IMR-90 (cell line): Measurements from ENCODE around the gene WNK1. TPM values are rescaled to one million over a fixed set of nuclear protein-coding genes. Genes with fewer than 3 reads are reported as not detected.

Source experiments
- ATAC-seq: fragments of 200-7000 bp; cut with Tn5 transposase; 2 replicates; pipeline ENCODE4 v1.9.1; 2020; ENCODE audit warnings: low read depth, mild to moderate bottlenecking, moderate library complexity
- BruUV-seq: library from RNA; stranded (reverse); fragments of 400-500 nt; replicated peaks from 2 replicates; lab custom pipeline; 2021; lab: Mats Ljungman, UMichigan
- CTCF ChIA-PET: fragments of 300-600 bp; formaldehyde crosslinking; extraction: SDS; loops from one replicate; lab custom pipeline; 2021; ENCODE audit warnings: antibody characterized with exemption; lab: Yijun Ruan, JAX
- POLR2A ChIA-PET: fragments of 300-600 bp; sonication (Branson Sonifier 250); formaldehyde crosslinking; loops from one replicate; lab custom pipeline; 2022; ENCODE audit warnings: antibody characterized with exemption; ENCODE audit not compliant: unreplicated experiment; lab: Charles Lee
- DNase-seq: peaks from one replicate; pipeline ENCODE4 v3.0.0; 2013
- H2AFZ ChIP-seq: replicated peaks from 2 replicates; pipeline ENCODE3; 2013; ENCODE audit warnings: low read length, mild to moderate bottlenecking; ENCODE audit not compliant: poor library complexity
- H2AK5ac ChIP-seq: 2 replicates; pipeline ENCODE4 v1.6.1; 2013; ENCODE audit warnings: low read depth, low read length, inconsistent platforms
- H2AK9ac ChIP-seq: replicated peaks from 2 replicates; pipeline ENCODE3; 2013; ENCODE audit warnings: mild to moderate bottlenecking, low read depth, low read length, moderate library complexity; ENCODE audit not compliant: poor library complexity
- H2BK120ac ChIP-seq: 2 replicates; pipeline ENCODE4 v1.6.1; 2013; ENCODE audit warnings: low read depth, low read length, inconsistent platforms
- H2BK15ac ChIP-seq: 3 replicates; pipeline ENCODE4 v1.6.1; 2013; ENCODE audit warnings: low read depth, low read length, inconsistent platforms
- H2BK20ac ChIP-seq: 2 replicates; pipeline ENCODE4 v1.6.1; 2013; ENCODE audit warnings: low read depth, mild to moderate bottlenecking, inconsistent platforms, low read length, moderate library complexity
- H2BK5ac ChIP-seq: 2 replicates; pipeline ENCODE4 v1.6.1; 2013; ENCODE audit warnings: mild to moderate bottlenecking, low read depth, low read length, inconsistent platforms; ENCODE audit not compliant: poor library complexity, severe bottlenecking
- H3K14ac ChIP-seq: replicated peaks from 2 replicates; pipeline ENCODE4 v1.6.1; 2013; ENCODE audit warnings: low read depth, low read length, inconsistent platforms
- H3K18ac ChIP-seq: 2 replicates; pipeline ENCODE4 v1.6.1; 2013; ENCODE audit warnings: low read depth, low read length, control low read depth
- H3K23ac ChIP-seq: 2 replicates; pipeline ENCODE4 v1.6.1; 2013; ENCODE audit warnings: low read depth, low read length, inconsistent platforms
- H3K27ac ChIP-seq: 2 replicates; pipeline ENCODE4 v1.5.1; 2013; ENCODE audit warnings: mild to moderate bottlenecking, control low read depth, low read length; ENCODE audit not compliant: insufficient read depth
- H3K27me3 ChIP-seq: 2 replicates; pipeline ENCODE4 v1.6.1; 2013; ENCODE audit warnings: low read length; ENCODE audit not compliant: control insufficient read depth, insufficient read depth
- H3K36me3 ChIP-seq: 2 replicates; pipeline ENCODE4 v1.6.1; 2013; ENCODE audit warnings: low read length, mixed read lengths; ENCODE audit not compliant: control insufficient read depth, insufficient read depth
- H3K4ac ChIP-seq: 2 replicates; pipeline ENCODE4 v1.6.1; 2013; ENCODE audit warnings: low read depth, low read length, inconsistent platforms
- H3K4me1 ChIP-seq: 2 replicates; pipeline ENCODE4 v1.6.1; 2013; ENCODE audit warnings: low read length, mixed read lengths; ENCODE audit not compliant: control insufficient read depth, insufficient read depth
- H3K4me2 ChIP-seq: 2 replicates; pipeline ENCODE4 v1.6.1; 2013; ENCODE audit warnings: low read depth, mild to moderate bottlenecking, control low read depth, low read length, moderate library complexity
- H3K4me3 ChIP-seq: 2 replicates; pipeline ENCODE4 v1.5.1; 2013; ENCODE audit warnings: low read depth, mild to moderate bottlenecking, control low read depth, low read length, moderate library complexity; ENCODE audit not compliant: insufficient read depth
- H3K56ac ChIP-seq: 2 replicates; pipeline ENCODE4 v1.6.1; 2013; ENCODE audit warnings: low read length, inconsistent platforms; ENCODE audit not compliant: insufficient read depth; ENCODE audit errors: extremely low read depth
- H3K79me1 ChIP-seq, 2 experiments: 2 replicates each; pipeline ENCODE4 v1.6.1; 2013; ENCODE audit warnings: low read length in 2 of 2, inconsistent platforms in 1 of 2, low read depth in 1 of 2
- H3K9ac ChIP-seq: 2 replicates; pipeline ENCODE4 v1.6.1; 2013; ENCODE audit warnings: low read depth, low read length, control low read depth
- H3K9me1 ChIP-seq: 2 replicates; pipeline ENCODE4 v1.6.1; 2013; ENCODE audit warnings: low read length, inconsistent platforms; ENCODE audit not compliant: insufficient read depth
- H3K9me3 ChIP-seq: 2 replicates; pipeline ENCODE4 v1.6.1; 2013; ENCODE audit warnings: low read length; ENCODE audit not compliant: control insufficient read depth, insufficient read depth
- H4K20me1 ChIP-seq: 2 replicates; pipeline ENCODE4 v1.6.1; 2013; ENCODE audit warnings: low read length, inconsistent platforms; ENCODE audit not compliant: insufficient read depth
- H4K5ac ChIP-seq: 2 replicates; pipeline ENCODE4 v1.6.1; 2013; ENCODE audit warnings: mild to moderate bottlenecking, low read depth, low read length, control low read depth
- H4K8ac ChIP-seq, 2 experiments: 2 replicates each; pipeline ENCODE4 v1.6.1; 2013; ENCODE audit warnings: low read depth in 2 of 2, low read length in 2 of 2, control low read depth in 1 of 2, inconsistent platforms in 1 of 2
- H4K91ac ChIP-seq: 2 replicates; pipeline ENCODE4 v1.6.1; 2013; ENCODE audit warnings: low read depth, low read length, inconsistent platforms; ENCODE audit not compliant: insufficient read depth
- CEBPB ChIP-seq: IDR thresholded peaks from 2 replicates; pipeline ENCODE4 v1.6.1; 2012; ENCODE audit warnings: low read depth, low read length, improper control_type of control experiment
- FOS ChIP-seq: fragments of 150-350 bp; IDR thresholded peaks from 2 replicates; pipeline ENCODE4 v1.6.1; 2016; ENCODE audit warnings: low read depth, low read length
- RCOR1 ChIP-seq: IDR thresholded peaks from 2 replicates; pipeline ENCODE4 v1.6.1; 2012; ENCODE audit warnings: mild to moderate bottlenecking, low read length, improper control_type of control experiment; ENCODE audit not compliant: insufficient replicate concordance
- RFX5 ChIP-seq: IDR thresholded peaks from 2 replicates; pipeline ENCODE4 v1.8.0; 2012; ENCODE audit warnings: low read depth, mild to moderate bottlenecking, low read length, moderate library complexity
- SMC3 ChIP-seq: fragments of 150-350 bp; IDR thresholded peaks from 2 replicates; pipeline ENCODE4 v1.6.1; 2016; ENCODE audit warnings: low read depth, mild to moderate bottlenecking, antibody characterized with exemption, low read length, moderate library complexity
- WGBS, 2 experiments: methylation state at CpG; one replicate each; pipeline versions ENCODE4 v1.1.5 to v1.1.7; 2013; ENCODE audit warnings: missing lambda C conversion rate in 2 of 2; ENCODE audit not compliant: insufficient read length in 1 of 2; ENCODE audit errors: extremely low coverage in 2 of 2; 5-methylcytosine and 5-hydroxymethylcytosine counted together
- dilution Hi-C: fragments of 300-500 bp; cut with HindIII; formaldehyde crosslinking; loops from one replicate; pipeline ENCODE4 v1.14.3; 2018; ENCODE audit warnings: low sequenced_read_pairs; ENCODE audit not compliant: unreplicated experiment
- in situ Hi-C: fragments of 300-500 bp; cut with MboI; formaldehyde crosslinking; loops from 3 replicates; pipeline ENCODE4 v1.14.3; 2019; ENCODE audit warnings: low sequenced_read_pairs, inconsistent platforms, mixed read lengths
- intact Hi-C: fragments of 100-400 bp; cut with micrococcal nuclease; formaldehyde crosslinking; loops from 2 replicates; pipeline ENCODE4 v1.10.0; 2022
- polyA plus RNA-seq, 3 experiments: library from polyadenylated mRNA; depleted of rRNA; stranded (reverse); fragments of >200 nt; gene quantifications; 2 replicates each; pipeline ENCODE4 v1.2.3, GENCODE V29; 2012; ENCODE audit warnings: low replicate concordance in 1 of 3
- total RNA-seq: library from RNA; depleted of rRNA; stranded (reverse); fragments of >200 nt; gene quantifications from 2 replicates; pipeline ENCODE4 v1.2.3, GENCODE V29; 2012

Gene WNK1
- total and polyA plus RNA-seq, 2 of the 4 experiments (the other 2 are of a cell fraction): 36.9 to 42.8 TPM

DNA sequence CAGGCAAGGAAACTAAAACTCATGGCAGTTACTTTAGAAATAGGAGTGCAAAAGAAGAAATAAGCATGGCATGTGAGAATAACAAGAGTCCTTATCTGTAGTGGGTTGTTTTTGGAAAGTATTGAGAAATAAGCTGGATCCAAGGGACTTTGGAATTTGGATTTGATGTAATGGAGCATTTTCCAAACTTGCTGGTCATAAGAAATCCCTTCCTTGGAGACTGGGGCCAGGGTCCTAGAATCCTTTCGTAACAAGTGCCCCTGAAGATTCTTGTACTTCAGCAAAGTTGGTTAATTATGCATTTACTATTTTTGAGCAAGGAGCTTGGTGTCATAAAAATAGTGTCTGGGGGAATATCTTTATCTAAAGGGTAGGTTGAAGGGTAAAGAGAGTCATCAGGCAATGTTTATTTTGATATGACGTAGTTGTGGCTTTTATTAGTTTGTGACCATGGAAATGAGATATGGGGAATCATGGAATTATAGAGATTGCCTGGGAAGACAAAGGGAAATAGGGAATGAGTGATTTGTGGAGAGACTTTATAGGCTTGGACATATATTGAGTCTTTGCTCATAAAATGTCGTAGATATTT, 53.9 kb downstream of the WNK1 start:
- ChIA-PET POLR2A (no interaction called here), CTCF (interaction anchor here (1.0 kb wide), 2 partner anchors 51 to 237 kb away, joined by 3 read pairs; no protein-coding TSS in a partner anchor)
- Histone ChIP-seq H3K56ac (no peak overlapping the region), H3K18ac (no peak overlapping the region), H4K91ac (no peak overlapping the region), H3K27me3 (no peaks in the 10 kb centered on the region), H2AFZ (no peak overlapping the region), H3K79me1 (peaks cover 10 to 64% of the 10 kb centered on the region in 2 experiments), H3K14ac (no peak overlapping the region), H2AK5ac (no peak overlapping the region), H2BK5ac (no peak overlapping the region), H4K20me1 (peaks cover 40% of the 10 kb centered on the region), H2AK9ac (no peak overlapping the region), H3K4me2 (no peak overlapping the region), H3K4ac (no peak overlapping the region), H3K9ac (no peak overlapping the region), H2BK120ac (no peak overlapping the region), H3K4me1 (peaks cover 11% of the 10 kb centered on the region), H2BK15ac (no peak overlapping the region), H3K36me3 (no peaks in the 10 kb centered on the region), H3K27ac (no peak overlapping the region), H2BK20ac (no peak overlapping the region), H4K8ac (no peak overlapping the region), H3K4me3 (no peak overlapping the region), H3K23ac (no peak overlapping the region), H4K5ac (no peak overlapping the region), H3K9me3 (no peaks in the 10 kb centered on the region), H3K9me1 (peaks cover 5% of the 10 kb centered on the region)
- intact Hi-C loops: no loop called here
- BruUV-seq: no TSS peak
- dilution Hi-C loops: no loop called here
- no peak for TF ChIP-seq RFX5
- no peak for TF ChIP-seq RCOR1
- peak; percentile 43; the same call in 1 of the 2 replicates for TF ChIP-seq CEBPB
- TF ChIP-seq FOS: no peak
- no peak for TF ChIP-seq SMC3
- ATAC-seq: no peak
- peak; percentile 50 for DNase-seq
- 57% methylated on average over 1 of the region's 3 CpGs; no CpG with 5 or more reads in 1 of the 2 experiments for WGBS, 2 experiments
- in situ Hi-C loops: no loop called here
